ENCODE results near the gene SLC16A5. TPM values are rescaled to one million over a fixed set of nuclear protein-coding genes. Genes with fewer than 3 reads are reported as not detected.

The SLC16A5 gene
- total RNA-seq, 2 experiments from 2014 or later = not detected

DNA sequence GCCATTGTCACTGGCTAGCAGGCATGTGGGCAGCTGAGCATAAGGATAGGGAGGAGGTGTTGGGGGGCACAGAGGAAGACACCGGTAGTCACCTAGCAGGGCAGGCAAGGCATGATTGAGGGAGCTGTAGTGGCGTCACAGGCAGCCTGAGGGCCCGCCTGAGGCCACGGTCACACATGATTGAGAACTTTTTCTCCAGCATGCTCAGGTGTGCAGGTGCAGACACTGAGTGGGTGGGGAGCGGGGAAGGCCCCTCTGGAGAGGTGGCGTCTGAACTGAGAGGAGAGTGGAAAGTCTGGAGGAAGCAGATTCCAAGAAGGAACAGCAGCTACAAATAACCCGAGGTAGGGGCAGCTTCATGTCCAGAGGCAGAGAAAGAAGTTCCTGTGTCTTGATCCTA, 11.1 kb downstream of the SLC16A5 start:
- POLR2A ChIA-PET = no interaction called here
- Histone ChIP-seq H4K20me1 (ENCODE audit: insufficient read depth, low read length) (no peaks in the 10 kb centered on the region), H2AFZ (ENCODE audit: low read length) (no peak overlapping the region), H3K4me3 (ENCODE audit: low read depth, low read length, poor library complexity, severe bottlenecking) (no peak overlapping the region), H3K36me3 (ENCODE audit: insufficient read depth, low read length) (no peaks in the 10 kb centered on the region), H3K4me2 (ENCODE audit: low read length) (no peak overlapping the region), H3K9me2 (ENCODE audit: insufficient read depth, low read length) (no peaks in the 10 kb centered on the region), H3K27ac (ENCODE audit: low read depth, low read length, poor library complexity, severe bottlenecking) (no peak overlapping the region), H3K79me2 (ENCODE audit: insufficient read depth, low read depth, low read length) (no peaks in the 10 kb centered on the region), H3K9me3 (ENCODE audit: low read length) (no peaks in the 10 kb centered on the region), H3K4me1 (ENCODE audit: insufficient read depth, low read length, poor library complexity, severe bottlenecking) (peaks cover 17% of the 10 kb centered on the region)
- no peak for TF ChIP-seq EZH2phosphoT487 (IDR thresholded peaks at IDR 0.05; ENCODE audit: borderline replicate concordance, low read depth, low read length)
- TF ChIP-seq, protein P1, sequence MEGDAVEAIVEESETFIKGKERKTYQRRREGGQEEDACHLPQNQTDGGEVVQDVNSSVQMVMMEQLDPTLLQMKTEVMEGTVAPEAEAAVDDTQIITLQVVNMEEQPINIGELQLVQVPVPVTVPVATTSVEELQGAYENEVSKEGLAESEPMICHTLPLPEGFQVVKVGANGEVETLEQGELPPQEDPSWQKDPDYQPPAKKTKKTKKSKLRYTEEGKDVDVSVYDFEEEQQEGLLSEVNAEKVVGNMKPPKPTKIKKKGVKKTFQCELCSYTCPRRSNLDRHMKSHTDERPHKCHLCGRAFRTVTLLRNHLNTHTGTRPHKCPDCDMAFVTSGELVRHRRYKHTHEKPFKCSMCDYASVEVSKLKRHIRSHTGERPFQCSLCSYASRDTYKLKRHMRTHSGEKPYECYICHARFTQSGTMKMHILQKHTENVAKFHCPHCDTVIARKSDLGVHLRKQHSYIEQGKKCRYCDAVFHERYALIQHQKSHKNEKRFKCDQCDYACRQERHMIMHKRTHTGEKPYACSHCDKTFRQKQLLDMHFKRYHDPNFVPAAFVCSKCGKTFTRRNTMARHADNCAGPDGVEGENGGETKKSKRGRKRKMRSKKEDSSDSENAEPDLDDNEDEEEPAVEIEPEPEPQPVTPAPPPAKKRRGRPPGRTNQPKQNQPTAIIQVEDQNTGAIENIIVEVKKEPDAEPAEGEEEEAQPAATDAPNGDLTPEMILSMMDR (conservative IDR thresholded peaks at IDR 0.05; ENCODE audit: low read length) = no peak
- intact Hi-C loops (cut with micrococcal nuclease; ENCODE audit: unreplicated experiment) = no loop called here
- no TSS peak for BruUV-seq (replicated peaks)
- CTCF ChIA-PET (ENCODE audit: unreplicated experiment) = interaction anchor here (0.6 kb wide), 1 partner anchor 138 kb away, joined by 3 read pairs; no protein-coding TSS in a partner anchor
- no peak for DNase-seq (ENCODE audit: low spot score)

DNA sequence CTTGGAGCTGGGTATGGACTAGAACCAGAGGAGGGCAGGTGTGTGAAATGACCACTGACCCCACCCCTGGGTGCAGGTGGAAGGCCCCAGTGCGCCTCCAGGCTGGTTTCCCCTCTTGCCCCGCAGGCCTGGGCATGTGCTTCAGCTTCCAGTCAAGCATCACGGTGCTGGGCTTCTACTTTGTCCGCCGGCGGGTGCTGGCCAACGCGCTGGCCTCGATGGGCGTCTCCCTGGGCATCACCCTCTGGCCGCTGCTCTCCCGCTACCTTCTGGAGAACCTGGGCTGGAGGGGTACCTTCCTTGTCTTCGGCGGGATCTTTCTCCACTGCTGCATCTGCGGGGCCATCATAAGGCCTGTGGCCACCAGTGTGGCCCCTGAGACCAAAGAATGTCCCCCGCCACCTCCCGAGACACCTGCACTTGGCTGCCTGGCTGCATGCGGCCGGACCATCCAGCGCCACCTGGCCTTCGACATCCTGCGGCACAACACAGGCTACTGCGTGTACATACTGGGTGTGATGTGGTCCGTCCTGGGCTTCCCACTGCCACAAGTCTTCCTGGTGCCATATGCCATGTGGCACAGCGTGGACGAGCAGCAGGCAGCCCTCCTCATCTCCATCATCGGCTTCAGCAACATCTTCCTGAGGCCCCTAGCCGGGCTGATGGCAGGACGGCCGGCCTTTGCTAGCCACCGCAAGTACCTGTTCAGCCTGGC, 12.3 kb downstream of the SLC16A5 start:
- no peak overlapping the region for H3K4me3 ChIP-seq (ENCODE audit: low read depth, low read length, poor library complexity, severe bottlenecking)
- CTCF ChIA-PET (ENCODE audit: unreplicated experiment) = no interaction called here
- no peak overlapping the region for H2AFZ ChIP-seq (ENCODE audit: low read length)
- no TSS peak for BruUV-seq (replicated peaks)
- peaks cover 17% of the 10 kb centered on the region for H3K4me1 ChIP-seq (ENCODE audit: insufficient read depth, low read length, poor library complexity, severe bottlenecking)
- H3K79me2 ChIP-seq (ENCODE audit: insufficient read depth, low read depth, low read length) = no peaks in the 10 kb centered on the region
- no peaks in the 10 kb centered on the region for H3K36me3 ChIP-seq (ENCODE audit: insufficient read depth, low read length)
- H3K27ac ChIP-seq (ENCODE audit: low read depth, low read length, poor library complexity, severe bottlenecking) = no peak overlapping the region
- no peaks in the 10 kb centered on the region for H4K20me1 ChIP-seq (ENCODE audit: insufficient read depth, low read length)
- H3K4me2 ChIP-seq (ENCODE audit: low read length) = no peak overlapping the region
- no peak for DNase-seq (ENCODE audit: low spot score)
- intact Hi-C loops (cut with micrococcal nuclease; ENCODE audit: unreplicated experiment) = no loop called here
- no peaks in the 10 kb centered on the region for H3K9me3 ChIP-seq (ENCODE audit: low read length)
- H3K9me2 ChIP-seq (ENCODE audit: insufficient read depth, low read length) = no peaks in the 10 kb centered on the region
- POLR2A ChIA-PET = no interaction called here
- TF ChIP-seq, protein P1 (conservative IDR thresholded peaks at IDR 0.05; ENCODE audit: low read length) = no peak
- TF ChIP-seq EZH2phosphoT487 (IDR thresholded peaks at IDR 0.05; ENCODE audit: borderline replicate concordance, low read depth, low read length) = no peak

DNA sequence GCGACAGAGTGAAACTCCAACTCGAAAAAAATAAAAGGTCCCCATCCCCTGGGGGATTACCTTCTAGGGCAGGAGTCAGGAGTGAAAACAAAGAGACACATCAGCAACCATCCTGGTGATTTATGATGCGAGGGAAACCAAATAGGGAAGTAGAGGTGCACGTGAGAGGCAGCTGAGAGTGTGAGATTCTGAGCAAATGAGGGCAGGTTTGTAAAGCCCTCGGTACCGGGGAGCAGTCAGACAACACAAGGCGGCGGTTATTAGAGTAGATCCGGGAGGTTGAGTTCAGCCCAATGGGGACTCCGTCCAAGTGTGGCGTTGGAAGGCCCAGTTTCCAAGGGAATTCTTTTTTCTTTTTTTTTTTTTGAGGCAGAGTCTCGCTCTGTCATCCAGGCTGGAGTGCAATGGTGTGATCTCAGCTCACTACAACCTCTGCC, 14.6 kb downstream of the SLC16A5 start:
- peaks cover 17% of the 10 kb centered on the region for H3K4me1 ChIP-seq (ENCODE audit: insufficient read depth, low read length, poor library complexity, severe bottlenecking)
- BruUV-seq (replicated peaks) = no TSS peak
- H3K4me2 ChIP-seq (ENCODE audit: low read length) = peak overlapping the region; percentile 51
- no peak for TF ChIP-seq EZH2phosphoT487 (IDR thresholded peaks at IDR 0.05; ENCODE audit: borderline replicate concordance, low read depth, low read length)
- TF ChIP-seq, protein P1 (conservative IDR thresholded peaks at IDR 0.05; ENCODE audit: low read length) = no peak
- POLR2A ChIA-PET = no interaction called here
- peak; percentile 78 for DNase-seq (ENCODE audit: low spot score)
- intact Hi-C loops (cut with micrococcal nuclease; ENCODE audit: unreplicated experiment) = no loop called here
- H3K4me3 ChIP-seq (ENCODE audit: low read depth, low read length, poor library complexity, severe bottlenecking) = no peak overlapping the region
- CTCF ChIA-PET (ENCODE audit: unreplicated experiment) = interaction anchor here (0.5 kb wide), 1 partner anchor 117 kb away, joined by 3 read pairs; no protein-coding TSS in a partner anchor
- no peaks in the 10 kb centered on the region for H3K36me3 ChIP-seq (ENCODE audit: insufficient read depth, low read length)
- no peaks in the 10 kb centered on the region for H3K9me3 ChIP-seq (ENCODE audit: low read length)
- H3K79me2 ChIP-seq (ENCODE audit: insufficient read depth, low read depth, low read length) = no peaks in the 10 kb centered on the region
- peak overlapping the region; percentile 52; the same call in 1 of the 2 replicates for H2AFZ ChIP-seq (ENCODE audit: low read length)
- no peak overlapping the region for H3K27ac ChIP-seq (ENCODE audit: low read depth, low read length, poor library complexity, severe bottlenecking)
- H3K9me2 ChIP-seq (ENCODE audit: insufficient read depth, low read length) = no peaks in the 10 kb centered on the region
- no peaks in the 10 kb centered on the region for H4K20me1 ChIP-seq (ENCODE audit: insufficient read depth, low read length)

All from OCI-LY7 (cell line).